ENCODE measurements around the gene CTH. TPM values are rescaled to one million over a fixed set of nuclear protein-coding genes. Genes with fewer than 3 reads are reported as not detected.

Gene CTH
- total RNA-seq, 6 experiments from 2014 or later = 2.0 to 5.5 (median 3.2) TPM

- Mint-ChIP-seq H3K4me3 (no peak overlapping the region), H3K27ac (no peak overlapping the region), H3K36me3 (ENCODE audit: low read depth) (no peaks in the 10 kb centered on the region; the same call in 1 of the 2 replicates), H3K9me3 (no peaks in the 10 kb centered on the region), H3K27me3 (ENCODE audit: insufficient read depth) (no peaks in the 10 kb centered on the region; the same call in 1 of the 2 replicates), H3K4me1 (ENCODE audit: low read depth) (peaks cover 23% of the 10 kb centered on the region)
- no peak for TF ChIP-seq CTCF (IDR thresholded peaks at IDR 0.05)
- no peak for DNase-seq
Measured at GRCh38 chr1:70434253-70434859, 23.3 kb downstream of the CTH start.

GRCh38 chr1:70436622-70437251 lies 25.7 kb downstream of the CTH start:
- peak; percentile 36 for DNase-seq
- Mint-ChIP-seq H3K27me3 (ENCODE audit: insufficient read depth) (no peaks in the 10 kb centered on the region; the same call in 1 of the 2 replicates), H3K36me3 (ENCODE audit: low read depth) (no peaks in the 10 kb centered on the region; the same call in 1 of the 2 replicates), H3K4me1 (ENCODE audit: low read depth) (peaks cover 19% of the 10 kb centered on the region), H3K9me3 (no peaks in the 10 kb centered on the region), H3K27ac (no peak overlapping the region; the same call in 1 of the 2 replicates), H3K4me3 (no peak overlapping the region)
- TF ChIP-seq CTCF (IDR thresholded peaks at IDR 0.05) = peak; percentile 72

- DNase-seq = peak; percentile 13
- no peaks in the 10 kb centered on the region; the same call in 1 of the 2 replicates for H3K36me3 Mint-ChIP-seq (ENCODE audit: low read depth)
- H3K27me3 Mint-ChIP-seq (ENCODE audit: insufficient read depth) = no peaks in the 10 kb centered on the region
- no peaks in the 10 kb centered on the region for H3K9me3 Mint-ChIP-seq
- no peak overlapping the region for H3K27ac Mint-ChIP-seq
- no peak overlapping the region for H3K4me3 Mint-ChIP-seq
- H3K4me1 Mint-ChIP-seq (ENCODE audit: low read depth) = peaks cover 28% of the 10 kb centered on the region
- TF ChIP-seq CTCF (IDR thresholded peaks at IDR 0.05) = no peak
Measured at GRCh38 chr1:70438529-70438928, 27.5 kb downstream of the CTH start.

GRCh38 chr1:70440642-70441391 lies 29.7 kb downstream of the CTH start:
- no peak for TF ChIP-seq CTCF (IDR thresholded peaks at IDR 0.05)
- H3K4me3 Mint-ChIP-seq = no peak overlapping the region
- H3K27me3 Mint-ChIP-seq (ENCODE audit: insufficient read depth) = no peaks in the 10 kb centered on the region
- H3K27ac Mint-ChIP-seq = no peak overlapping the region
- no peaks in the 10 kb centered on the region for H3K9me3 Mint-ChIP-seq
- no peaks in the 10 kb centered on the region for H3K36me3 Mint-ChIP-seq (ENCODE audit: low read depth)
- peaks cover 28% of the 10 kb centered on the region for H3K4me1 Mint-ChIP-seq (ENCODE audit: low read depth)
- DNase-seq = no peak

- H3K27ac Mint-ChIP-seq = no peak overlapping the region
- H3K9me3 Mint-ChIP-seq = no peaks in the 10 kb centered on the region
- DNase-seq = no peak
- H3K36me3 Mint-ChIP-seq (ENCODE audit: low read depth) = no peaks in the 10 kb centered on the region
- peaks cover 27% of the 10 kb centered on the region for H3K4me1 Mint-ChIP-seq (ENCODE audit: low read depth)
- H3K27me3 Mint-ChIP-seq (ENCODE audit: insufficient read depth) = no peaks in the 10 kb centered on the region
- H3K4me3 Mint-ChIP-seq = no peak overlapping the region
- no peak for TF ChIP-seq CTCF (IDR thresholded peaks at IDR 0.05)
Measured at GRCh38 chr1:70441392-70442035, 30.4 kb downstream of the CTH start.
